ENCODE measurements around the gene DISC1.

- no peak for TF ChIP-seq CTCF (IDR thresholded peaks at IDR 0.05; ENCODE audit: low read length)
- TF ChIP-seq EZH2 (IDR thresholded peaks at IDR 0.05; ENCODE audit: borderline replicate concordance, low read length): no peak
These were observed 41.7 kb upstream of the DISC1 start for GRCh38 chr1:231584921-231585320.

All from OCI-LY1 (cell line).